Pons (tissue), 1 donor: ENCODE results near the gene LY6G5B.
A peak's percentile ranks its signal among the peaks of the same experiment; 100 is the strongest.

ENCODE experiments used
- DNase-seq: peaks from one replicate; pipeline ENCODE4 v3.0.0-alpha.2; 2016; ENCODE audit warnings: low spot score

LY6G5B gene

DNA sequence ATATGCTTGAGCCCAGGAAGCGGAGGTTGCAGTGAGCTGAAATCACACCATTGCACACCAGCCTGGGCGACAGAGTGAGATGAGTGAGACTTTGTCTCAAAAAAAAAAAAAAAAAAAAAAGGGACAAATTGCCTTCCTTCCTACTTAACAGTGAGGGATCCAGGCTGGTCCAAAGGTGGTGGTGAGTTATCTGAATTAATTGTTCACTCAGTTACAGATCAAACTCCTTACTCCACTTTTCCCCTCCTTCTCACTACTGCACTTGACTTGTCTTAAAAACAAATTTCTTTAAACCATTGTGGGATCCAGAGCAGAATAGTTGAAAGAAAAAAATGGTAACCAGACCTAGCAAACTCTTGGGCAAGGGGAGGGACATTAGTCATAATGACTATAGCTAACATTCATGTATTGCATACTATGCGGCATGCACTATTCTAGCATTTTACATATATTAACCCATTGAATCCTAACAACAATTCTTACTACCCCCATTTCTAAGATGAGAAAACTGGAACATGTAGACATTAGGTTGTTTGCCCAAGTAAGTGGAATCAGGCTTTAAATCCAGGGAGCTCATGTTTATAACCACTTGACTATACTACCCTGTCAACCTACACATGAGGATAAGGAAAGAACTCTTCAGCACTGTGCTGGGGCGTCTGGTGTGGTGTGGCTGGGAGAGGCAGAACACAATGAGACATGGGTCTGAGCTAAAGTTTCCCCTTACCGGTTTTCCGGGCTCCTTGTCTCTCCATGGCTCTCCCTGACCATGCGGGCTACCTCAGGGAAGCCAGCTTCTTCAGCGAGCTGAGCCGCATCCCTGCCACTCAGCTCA, 6.4 kb upstream of the LY6G5B start:
- no peak for DNase-seq

GRCh38 chr6:31663961-31664789, 5.6 kb upstream of the LY6G5B start:
- DNase-seq = no peak

DNA sequence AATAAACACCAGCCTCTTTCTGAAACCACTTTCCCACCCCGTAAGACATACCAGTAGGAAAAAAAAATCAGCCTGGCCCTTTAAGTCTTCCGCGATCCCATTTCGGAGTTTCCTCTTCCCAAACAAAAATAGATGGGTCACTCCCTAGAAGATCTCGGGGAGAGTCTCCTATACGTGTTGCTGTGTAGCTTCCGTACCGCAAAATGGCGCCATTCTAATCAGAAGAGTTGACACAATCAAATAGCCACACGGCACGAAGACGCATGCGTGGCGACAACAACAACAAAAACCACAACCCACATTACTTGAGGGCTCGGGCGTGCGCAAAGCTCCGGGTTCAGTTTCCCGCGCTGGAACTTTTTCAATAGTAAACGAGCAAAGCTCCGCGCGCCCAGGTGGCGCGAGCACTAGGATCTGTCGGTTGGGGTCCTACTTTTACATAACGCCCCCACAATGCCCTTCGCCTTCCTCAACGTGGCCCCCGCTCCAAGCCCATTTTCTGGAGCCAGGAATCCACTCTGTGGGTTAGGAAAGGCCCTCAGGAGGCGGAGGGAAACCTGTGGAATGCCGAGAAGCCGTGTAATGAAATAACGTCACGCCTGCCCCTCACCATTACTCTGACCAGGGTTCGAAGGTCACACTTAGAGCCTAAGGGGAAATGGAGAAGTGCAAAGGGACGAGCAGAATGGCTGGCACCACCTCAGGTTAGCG, 4.8 kb upstream of the LY6G5B start, which contains the start of gene GPANK1:
GPANK1 (minus strand) TSS at position 208 of the 711 bp plus-strand sequence. CDS start 519 bp downstream, outside the sequence.
- DNase-seq = peak; percentile 97

DNA sequence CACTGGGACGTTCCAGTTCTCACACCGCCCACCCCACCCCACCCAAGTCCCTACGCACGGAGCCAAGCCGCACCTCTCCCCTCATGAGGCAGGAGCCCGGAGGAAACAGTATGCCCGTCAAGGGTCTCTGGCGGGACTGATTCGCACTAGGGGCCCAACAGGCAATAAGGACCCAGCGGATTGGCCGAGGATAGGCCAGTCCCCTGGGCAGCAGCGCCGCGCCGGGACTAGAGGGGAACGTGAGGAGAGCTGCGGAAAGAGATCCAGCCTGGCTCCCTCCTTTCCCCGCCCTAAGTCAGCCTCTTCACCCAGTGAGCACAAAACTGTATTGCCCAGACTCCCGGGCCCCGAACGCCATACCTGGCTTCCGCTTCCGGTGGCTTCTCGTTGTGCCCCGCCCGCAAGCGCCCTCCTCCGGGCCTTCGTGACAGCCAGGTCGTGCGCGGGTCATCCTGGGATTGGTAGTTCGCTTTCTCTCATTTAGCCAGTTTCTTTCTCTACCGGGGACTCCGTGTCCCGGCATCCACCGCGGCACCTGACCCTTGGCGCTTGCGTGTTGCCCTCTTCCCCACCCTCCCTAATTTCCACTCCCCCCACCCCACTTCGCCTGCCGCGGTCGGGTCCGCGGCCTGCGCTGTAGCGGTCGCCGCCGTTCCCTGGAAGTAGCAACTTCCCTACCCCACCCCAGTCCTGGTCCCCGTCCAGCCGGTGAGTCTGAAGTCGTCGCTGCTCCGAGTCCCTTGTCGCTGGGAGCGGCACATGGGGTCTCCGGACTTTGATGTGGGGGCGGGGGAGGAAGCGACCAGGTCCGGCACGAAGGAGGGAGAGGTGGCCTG, 4.1 kb upstream of the LY6G5B start, which contains the start of gene CSNK2B:
CSNK2B (plus strand) TSS at position 580 of the 836 bp plus-strand sequence. CDS start 752 bp downstream, outside the sequence.
- peak; percentile 98 for DNase-seq

GRCh38 chr6:31666337-31666965, 3.3 kb upstream of the LY6G5B start:
- no peak for DNase-seq

DNA sequence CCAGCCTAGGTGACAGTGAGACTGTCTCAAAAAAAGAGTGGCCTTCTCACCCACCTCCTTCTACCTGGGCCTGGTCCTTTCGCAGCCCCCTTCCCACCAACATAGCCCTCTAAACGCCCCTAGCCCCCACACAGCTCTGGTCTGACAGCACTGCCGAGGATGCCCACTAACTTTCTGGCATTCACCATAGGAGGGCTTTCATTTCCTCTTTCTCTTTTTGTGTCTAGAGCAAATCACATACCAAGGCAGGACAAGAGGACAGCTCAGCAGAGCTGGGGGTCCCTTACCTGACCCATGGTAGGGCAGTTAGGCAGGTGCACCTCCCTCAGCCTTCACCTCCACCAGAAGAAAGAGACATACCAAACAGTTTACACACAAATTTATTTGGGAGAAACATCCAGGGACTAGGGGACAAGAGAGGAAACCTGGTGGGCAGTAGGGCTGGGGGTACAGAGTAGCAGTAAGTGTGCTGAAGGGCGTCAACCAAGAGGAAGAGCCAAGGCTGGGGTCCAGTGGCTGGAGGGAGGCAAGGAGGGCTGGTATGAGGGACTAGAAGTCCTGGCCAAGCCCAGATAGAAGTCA, 6.6 kb downstream of the LY6G5B start:
- DNase-seq = no peak

GRCh38 chr6:31676904-31677303, 7.1 kb downstream of the LY6G5B start:
- DNase-seq = no peak

GRCh38 chr6:31677955-31678354, 8.2 kb downstream of the LY6G5B start:
- no peak for DNase-seq

- DNase-seq = peak; percentile 78
These were observed 10.7 kb downstream of the LY6G5B start, which contains the start of gene LY6G5C for GRCh38 chr6:31680226-31681134. Gene LY6G5C, minus strand, starts transcription at chr6:31681067. Its CDS starts 694 bp downstream, at chr6:31680373.

DNA sequence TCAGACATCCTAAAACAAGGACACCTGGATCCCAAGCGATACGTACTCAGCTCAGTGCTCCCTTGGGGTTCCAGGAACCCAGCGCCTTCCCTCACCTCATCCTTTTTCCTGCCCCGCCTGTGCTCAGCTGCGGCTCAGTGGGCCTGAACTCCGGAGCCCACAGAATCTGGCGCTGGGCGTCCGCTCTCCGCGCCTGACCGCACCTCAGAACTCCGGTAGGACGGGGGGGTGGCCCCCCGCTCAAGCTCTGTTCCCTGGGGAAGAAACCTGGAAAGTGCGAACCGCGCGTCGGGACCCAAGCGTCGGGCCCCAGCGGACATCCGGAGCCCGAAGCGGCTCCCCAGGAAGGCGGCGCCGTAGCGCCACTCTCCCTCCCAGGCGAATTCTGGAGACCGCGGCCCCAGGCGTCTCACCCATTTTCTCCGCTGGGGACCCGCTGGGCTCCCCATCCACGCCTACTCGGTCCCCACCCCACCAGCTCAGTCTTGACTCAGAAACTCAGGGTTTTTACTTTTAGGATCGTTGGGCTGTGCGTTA, 11.4 kb downstream of the LY6G5B start:
- no peak for DNase-seq

- no peak for DNase-seq
These were observed 13.8 kb downstream of the LY6G5B start for GRCh38 chr6:31683591-31683990.

DNA sequence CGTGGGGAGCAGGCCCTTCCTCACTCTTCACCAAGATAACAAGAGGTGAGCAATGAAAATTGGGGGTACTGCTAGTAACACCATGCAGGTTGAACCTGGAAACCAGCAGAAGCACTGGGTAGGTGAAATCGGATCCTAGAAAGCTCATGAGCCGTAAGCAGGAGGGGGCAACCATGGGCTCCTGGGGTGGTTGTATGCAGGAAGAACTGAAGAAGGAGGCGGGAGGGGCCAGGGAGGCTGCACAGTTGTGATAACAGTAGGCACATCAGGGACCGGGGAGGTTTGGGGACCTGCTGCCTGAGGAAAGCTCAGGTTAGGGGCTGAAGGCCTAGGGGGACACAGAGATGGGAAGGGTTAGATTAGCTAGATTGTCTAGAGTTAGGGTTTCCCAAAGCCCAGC, 16.7 kb downstream of the LY6G5B start:
- no peak for DNase-seq

GRCh38 chr6:31687321-31687720, 17.5 kb downstream of the LY6G5B start:
- DNase-seq = no peak

- DNase-seq = no peak
These were observed 18.3 kb downstream of the LY6G5B start for GRCh38 chr6:31687860-31688693.

DNA sequence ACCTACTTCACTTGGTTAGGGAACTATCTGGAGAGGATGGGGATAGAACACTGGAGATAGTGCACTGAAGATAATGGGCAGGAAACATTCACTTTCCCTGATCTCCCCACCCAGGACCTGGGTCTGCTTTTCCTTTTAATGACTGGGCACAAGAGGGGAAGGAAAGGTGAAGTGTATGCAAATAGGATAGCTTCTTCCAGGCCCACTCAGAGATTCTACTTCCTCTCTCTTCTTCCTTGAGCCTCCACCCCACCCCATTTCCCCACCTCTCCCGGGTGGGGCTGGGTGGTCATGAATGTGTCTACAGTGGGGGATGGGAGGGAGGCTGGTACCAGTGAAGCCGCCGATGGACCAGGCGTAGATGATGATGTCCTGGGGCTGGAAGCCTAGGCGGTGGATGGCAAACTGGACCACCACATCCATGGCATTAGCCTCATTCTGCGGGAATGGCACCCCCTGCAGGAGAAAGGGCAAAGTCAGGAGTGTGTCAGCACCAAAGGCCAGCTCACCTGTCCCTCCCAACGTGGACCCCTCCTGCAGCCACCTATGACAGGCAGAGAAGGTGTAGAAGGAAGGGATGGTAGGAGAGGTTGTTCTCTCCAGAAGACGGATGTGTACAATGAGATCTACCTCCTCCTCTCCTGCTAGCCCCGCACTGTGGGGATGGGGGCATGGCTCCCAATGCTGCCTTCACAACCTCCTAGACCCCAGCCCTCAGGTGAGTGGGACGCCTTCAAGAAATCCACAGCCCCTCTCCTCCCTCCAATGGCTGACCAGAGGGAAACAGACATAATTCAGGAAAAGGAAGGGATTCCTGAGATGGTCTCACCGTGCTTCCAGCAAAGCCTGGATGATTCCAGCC, 19.7 kb downstream of the LY6G5B start:
- DNase-seq = no peak

GRCh38 chr6:31690231-31691077, 20.7 kb downstream of the LY6G5B start:
- DNase-seq = peak; percentile 78
